ENCODE measurements around the gene BTBD9.

- TF ChIP-seq, protein P1, sequence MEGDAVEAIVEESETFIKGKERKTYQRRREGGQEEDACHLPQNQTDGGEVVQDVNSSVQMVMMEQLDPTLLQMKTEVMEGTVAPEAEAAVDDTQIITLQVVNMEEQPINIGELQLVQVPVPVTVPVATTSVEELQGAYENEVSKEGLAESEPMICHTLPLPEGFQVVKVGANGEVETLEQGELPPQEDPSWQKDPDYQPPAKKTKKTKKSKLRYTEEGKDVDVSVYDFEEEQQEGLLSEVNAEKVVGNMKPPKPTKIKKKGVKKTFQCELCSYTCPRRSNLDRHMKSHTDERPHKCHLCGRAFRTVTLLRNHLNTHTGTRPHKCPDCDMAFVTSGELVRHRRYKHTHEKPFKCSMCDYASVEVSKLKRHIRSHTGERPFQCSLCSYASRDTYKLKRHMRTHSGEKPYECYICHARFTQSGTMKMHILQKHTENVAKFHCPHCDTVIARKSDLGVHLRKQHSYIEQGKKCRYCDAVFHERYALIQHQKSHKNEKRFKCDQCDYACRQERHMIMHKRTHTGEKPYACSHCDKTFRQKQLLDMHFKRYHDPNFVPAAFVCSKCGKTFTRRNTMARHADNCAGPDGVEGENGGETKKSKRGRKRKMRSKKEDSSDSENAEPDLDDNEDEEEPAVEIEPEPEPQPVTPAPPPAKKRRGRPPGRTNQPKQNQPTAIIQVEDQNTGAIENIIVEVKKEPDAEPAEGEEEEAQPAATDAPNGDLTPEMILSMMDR (IDR thresholded peaks at IDR 0.05), result no peak
- TF ChIP-seq POLR2A (IDR thresholded peaks at IDR 0.05), result no peak
These were observed 471.6 kb downstream of the BTBD9 start for GRCh38 chr6:38168126-38168525.

Data from transverse colon (tissue), 3 donors.